Retina (tissue), 1 donor: Measurements from ENCODE around the gene XPO4.
"Not testable (repeated sequence)": the region's sequence is repeated elsewhere in the genome, so short reads cannot be mapped to it uniquely, and the experiment has no call there.

Source experiments
- DNase-seq: peaks from one replicate; pipeline ENCODE4 v3.0.0-alpha.2; 2016

XPO4 gene

DNA sequence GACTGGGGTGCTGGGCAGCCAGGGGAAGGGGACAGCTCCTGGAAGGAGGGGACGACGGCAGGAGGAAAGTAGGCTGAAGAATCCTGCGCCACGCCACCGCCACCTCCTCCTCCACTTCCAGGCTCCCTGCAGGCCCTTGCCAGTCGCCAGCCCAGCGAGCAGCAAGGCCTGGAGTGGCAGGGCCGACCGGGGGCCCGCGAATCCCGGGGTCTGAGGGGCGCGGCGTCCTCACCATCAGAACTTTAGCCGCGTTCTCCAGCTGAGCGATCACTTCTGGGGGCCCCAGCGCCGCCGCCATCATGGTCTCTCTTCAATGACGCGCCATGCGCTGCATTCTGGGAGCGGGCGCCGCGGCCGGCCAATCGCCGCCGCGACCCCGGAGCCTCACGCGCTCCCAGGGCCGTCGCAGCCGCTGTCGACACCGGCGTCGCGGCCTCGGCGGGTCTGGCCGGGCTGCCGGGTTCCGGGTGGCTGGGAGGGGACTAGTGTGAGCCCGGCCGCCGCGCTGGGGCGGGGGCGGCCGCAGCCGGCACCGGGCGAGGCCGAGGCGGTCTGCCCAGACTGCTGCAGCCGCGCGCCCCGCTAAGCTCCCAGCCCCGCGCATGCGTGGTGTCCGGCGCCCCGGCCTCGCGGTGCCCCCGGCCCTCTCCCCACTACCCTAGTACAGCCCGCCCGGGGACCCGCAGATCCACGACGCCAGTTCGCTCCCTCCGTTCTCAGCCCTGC, at the start of gene XPO4:
Gene XPO4 (minus strand): TSS at position 309 of the 726 bp plus-strand sequence. CDS start 8 bp downstream, at position 301.
- peak; percentile 92 for DNase-seq

DNA sequence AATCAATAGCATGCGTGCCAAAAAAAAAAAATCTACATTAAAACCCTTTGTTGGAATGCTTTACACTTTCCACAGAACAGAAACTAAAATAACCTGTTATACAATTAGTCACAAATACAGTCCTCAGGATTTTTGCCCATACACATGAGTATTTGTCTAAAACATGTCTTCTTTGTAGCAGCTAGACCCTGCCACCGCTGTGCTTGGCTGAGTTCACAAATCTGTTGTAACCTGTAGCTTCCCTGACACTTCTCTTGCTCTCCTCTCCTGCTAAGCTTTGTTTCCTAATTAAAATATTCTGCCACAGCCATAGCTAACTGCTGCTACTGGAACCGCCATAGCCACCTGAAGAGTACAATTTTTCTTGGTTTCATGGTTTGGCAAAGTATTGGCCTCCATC, 45.5 kb upstream of the XPO4 start:
- DNase-seq = not testable (repeated sequence)

DNA sequence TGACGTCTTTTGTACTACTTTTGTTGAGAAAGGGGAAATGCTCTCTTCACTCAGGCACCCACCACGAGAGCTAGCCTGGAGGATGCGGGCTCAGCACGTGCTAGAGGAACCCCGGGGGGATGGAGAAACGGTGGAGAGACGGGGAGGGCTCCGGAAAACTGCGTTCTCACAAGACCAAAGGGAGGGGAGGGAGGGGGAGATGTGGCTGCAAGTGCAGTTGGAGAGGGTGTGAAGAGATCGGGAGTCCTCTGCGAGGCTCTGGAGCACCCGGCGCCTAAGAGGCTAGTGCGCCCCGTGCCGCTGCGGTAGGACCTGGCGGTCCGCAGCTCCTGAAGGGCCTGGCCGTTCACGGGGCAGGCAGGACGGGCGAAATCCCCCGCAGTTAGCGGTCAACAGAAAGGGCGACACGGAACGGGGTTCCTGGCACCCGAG, 43.4 kb upstream of the XPO4 start:
- DNase-seq = peak; percentile 51

DNA sequence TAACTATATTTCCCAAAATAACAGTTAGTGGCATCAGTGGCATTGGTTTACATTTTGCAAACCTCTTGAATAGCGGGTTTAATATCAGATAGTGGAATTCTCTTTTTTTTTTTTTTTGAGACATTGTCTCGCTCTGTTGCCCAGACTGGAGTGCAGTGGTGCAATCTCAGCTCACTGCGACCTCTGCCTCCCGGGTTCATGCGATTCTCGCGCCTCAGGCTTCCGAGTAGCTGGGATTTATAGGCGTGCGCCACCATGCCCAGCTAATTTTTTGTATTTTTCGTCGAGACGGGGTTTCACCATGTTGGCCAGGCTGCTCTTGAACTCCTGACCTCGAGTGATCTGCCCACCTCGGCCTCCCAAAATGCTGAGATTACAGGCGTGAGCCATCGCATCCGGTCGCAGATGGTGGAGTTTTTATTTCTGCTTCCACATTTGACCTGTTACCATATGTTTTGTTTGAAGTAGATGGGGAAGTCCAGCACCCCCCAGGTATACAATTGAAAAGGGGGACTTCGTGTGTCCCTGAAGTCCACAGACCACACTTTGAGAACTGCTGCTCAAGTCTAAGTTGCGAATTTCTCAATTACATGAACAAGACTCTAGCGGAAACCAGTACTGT, 40.5 kb upstream of the XPO4 start:
- no peak for DNase-seq

DNA sequence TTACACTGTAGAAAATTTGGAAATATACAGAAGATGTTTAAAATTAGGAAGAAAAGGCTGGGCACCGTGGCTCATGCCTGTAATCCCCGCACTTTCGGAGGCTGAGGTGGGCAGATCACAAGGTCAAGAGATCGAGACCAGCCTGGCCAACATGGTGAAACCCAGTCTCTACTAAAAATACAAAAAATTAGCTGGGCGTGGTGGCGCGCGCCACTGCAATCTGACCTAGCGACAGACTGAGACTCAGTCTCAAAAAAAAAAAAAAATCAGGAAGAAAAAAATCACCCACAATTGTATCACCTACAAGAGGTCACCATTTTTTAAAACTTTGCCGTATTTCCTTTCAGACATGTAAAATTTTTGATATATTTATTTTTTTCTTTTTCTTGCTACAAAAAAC, 38.0 kb upstream of the XPO4 start:
- not testable (repeated sequence) for DNase-seq

DNA sequence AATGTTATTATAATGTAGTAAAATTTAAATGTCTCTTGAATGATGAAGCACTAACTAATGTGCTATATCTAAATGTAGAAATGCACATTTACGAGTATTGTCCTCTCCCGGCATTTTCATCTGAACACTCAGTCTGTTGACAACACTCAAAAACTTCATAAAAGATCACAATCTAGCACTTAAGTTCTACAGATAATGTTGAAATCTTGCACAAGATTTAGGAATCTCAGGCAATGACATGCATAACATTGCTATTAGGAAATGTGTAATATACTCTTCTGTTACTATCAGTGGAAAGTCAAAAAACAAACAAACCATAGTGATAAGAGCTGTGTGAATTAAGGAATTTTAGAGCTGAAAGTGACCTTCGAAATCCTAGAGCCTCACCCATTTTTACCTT, 37.5 kb upstream of the XPO4 start:
- DNase-seq = no peak

DNA sequence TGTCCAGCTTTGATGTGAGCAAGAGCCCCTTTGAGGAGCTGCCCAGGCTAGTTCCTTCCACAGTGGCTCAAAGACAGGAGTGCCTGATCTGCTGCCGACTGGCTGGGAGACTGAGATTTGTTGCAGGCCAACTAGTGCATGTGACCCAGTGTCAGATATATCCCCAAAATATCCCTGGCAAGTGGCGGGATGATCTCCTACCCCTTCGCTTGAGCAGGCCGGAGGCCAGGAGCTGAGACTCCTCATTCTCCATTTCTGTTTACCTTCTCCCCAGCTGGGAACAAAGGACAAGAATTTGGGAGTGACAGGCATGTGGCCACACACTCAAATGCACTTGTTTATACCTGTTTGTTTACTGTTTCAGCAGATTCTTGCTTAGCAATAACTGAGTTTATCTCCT, 37.1 kb upstream of the XPO4 start:
- no peak for DNase-seq

DNA sequence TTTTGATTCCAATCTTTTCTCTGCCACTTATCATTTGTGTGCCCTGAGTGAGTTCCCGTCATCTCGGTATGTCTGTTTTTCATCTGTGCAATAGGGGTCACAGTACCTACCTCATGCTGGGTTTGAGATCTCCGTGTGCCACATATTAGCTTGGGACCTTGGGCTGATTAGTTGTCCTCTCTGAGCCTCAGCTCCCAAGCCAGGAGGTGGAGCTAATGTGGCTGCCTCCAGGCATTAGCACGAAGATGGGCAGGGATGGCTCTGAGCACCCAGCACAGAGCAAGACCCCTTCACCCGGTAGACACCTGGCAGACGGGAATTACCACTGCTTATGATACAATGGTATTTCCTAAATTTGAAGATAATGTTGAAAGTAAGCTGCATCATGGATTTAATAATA, 35.8 kb upstream of the XPO4 start:
- no peak for DNase-seq

DNA sequence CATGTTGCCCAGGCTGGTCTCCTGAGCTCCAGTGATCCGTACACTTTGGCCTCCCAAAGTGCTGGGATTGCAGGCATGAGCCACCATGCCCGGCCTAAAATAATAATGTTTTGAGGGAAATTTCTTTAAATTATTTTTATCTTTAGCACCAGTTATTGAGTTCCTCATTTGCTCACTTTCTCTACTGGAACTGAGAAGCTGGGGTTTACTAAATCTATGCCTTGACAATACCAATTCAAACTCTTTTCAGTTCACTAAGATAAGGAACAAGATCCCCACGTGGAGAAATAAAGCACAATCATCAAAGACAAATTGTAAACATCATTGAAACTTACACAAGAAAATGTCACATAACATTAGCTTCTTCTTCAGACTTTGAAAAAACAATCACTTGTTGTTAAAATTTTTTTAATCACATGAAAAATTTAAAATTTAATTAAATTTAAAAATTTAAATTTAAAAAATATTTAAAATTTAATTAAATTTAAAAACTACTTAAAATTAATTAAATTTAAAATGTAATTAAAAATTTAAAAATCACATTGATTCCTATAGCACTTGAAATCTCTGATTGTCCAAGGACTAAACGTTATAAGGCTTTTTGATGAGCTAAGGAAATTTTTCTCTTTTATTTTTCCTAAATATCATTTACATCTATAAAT, 25.2 kb upstream of the XPO4 start:
- no peak for DNase-seq

DNA sequence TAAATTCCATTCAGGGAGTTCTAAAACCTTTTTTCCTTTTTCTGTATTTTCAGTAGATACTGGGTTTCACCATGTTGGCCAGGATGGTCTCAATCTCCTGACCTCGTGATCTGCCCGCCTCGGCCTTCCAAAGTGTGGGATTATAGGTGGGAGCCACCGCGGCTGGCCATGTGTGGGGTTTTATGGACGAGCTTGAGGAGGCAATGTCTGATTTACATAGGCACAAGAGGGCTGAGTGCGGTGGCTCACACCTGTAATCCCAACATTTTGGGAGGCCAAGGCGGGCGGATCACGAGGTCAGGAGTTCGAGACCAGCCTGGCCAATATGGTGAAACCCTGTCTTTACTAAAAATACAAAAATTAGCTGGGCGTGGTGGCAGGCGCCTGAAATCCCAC, 22.8 kb upstream of the XPO4 start:
- not testable (repeated sequence) for DNase-seq

DNA sequence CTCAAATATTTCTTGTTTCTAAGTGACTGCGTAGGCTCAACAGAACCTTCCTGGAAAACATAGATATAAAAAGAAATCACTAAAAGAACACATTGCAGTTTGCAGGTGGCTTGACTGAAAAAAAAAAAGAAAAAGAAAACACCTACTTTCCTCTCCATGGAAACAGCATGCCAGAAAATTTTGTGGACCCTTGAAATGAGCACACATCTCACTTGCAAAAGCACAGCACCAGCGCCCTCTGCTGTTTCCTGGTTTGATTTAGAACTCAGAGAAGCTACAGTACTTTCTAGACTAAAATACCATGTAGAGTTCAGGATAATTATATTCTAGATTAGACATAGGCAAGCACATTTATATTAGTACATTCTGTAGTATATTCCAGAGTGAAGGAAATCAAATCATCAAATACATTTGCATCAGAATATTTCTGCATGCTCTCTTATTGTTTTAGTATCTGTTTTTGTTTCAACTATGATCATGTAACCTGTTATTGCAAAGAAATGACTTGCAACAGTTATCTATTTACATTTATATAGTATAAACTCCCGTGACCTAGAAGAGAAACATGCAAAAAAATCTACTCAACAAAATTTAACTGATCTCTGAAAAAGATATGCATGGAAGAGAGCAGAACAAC, 22.3 kb upstream of the XPO4 start:
- DNase-seq = peak; percentile 62

DNA sequence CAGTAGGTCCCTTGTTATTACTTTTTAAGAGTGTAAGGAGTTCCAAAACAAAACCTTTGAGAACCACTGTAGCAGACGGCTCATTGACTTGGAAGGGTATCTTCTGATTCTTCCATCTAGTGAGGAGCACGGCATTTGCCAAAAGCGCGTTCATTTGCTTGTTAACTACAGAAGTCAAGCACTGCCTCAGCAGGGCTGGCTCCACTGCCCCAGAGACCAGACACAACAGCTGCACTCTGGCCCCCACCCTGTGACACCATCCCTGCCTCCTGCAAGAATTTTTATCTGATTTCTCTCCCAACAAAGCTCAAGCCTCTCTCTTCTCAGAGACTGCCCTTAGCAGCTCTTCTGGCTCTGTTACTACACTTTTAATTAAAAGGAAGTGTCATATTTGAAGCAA, 20.7 kb upstream of the XPO4 start:
- DNase-seq = no peak

DNA sequence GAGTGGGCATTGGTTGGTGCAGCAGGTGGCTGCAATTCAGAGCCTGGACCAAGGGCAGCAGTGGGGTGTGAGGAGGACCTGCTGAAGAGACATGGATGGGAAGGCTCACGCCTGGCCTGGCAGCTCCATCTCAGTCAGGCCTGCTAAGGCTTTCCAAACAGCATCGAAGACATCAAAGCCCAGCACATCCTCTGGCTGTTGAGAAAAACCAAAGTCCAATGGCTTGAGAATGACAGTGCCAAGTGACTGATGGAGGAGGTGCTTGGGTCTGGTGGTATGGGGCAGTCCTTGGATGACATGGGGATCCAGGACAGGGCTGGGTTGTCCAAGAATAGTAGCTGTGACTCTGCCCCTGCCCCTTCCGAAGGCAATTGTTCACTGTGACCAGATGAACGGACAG, 19.0 kb upstream of the XPO4 start:
- DNase-seq = no peak

DNA sequence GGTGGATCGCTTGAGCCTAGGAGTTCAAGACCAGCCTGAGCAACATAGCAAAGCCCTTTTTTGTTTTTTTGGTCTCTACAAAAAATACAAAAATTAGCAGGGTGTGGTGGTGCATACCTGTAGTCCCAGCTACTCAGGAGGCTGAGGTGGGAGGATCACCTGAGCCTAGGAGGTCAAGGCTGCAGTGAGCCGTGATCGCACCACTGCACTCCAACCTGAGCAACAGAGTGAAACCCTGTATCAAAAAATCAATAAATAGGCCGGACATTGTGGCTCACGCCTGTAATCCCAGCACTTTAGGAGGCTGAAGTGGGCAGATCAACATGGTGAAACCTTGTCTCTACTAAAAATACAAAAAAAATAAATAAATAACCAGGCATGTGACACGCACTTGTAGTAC, 13.1 kb upstream of the XPO4 start:
- DNase-seq = not testable (repeated sequence)

DNA sequence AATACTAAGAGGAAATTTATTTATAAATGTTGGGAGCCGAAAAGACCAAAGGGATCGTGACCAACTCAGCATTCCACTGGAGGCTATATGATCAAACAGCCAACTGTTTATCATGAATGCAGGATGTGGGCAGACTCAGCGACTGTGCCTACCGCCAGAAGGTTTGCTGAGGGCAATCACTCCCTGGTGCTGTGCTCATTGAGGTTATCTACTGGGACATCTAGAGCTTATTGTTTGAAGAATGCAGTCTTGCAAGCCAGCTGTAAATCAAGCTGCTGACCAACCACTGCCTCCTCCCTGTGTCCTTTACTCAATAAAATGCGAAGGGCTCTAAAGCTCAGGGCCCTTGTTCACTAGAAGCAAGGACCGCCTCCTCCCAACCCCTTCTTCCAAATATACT, 8.5 kb upstream of the XPO4 start:
- no peak for DNase-seq

DNA sequence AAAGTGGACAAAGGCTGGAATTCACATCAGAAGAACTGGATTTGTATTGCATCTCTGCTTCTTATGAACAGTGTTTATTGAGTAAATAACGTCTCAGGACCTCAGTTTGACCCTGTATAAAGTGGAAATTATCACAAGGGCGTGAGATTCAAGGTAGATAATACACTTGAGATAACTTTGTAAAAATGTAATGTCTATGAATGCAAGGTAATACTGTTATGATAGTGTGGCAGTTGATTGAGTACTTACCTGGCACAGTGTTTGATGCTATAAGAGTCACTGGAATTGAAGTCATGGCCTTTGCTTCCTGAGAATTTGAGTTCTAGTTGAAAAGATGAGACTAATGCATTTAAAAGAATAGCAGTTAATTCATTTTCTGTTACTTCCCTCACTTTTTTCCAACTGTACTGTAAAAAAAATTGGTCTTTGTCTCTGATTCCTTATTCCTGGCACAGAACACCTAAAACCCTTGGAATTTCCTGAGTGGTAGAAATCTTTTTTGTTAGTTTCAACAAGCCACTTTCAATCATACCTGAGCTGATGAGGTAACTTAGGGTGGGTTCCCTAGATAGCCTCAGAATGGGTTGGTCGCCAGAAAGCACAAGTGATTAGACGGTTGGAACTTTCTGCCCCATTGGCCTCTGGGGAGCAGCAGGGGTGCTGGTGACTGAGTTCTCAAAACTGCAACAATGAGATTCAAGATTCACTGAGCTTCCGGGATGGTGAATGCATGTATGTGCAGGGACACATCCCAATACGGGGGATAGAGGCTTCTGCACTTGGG, 6.4 kb upstream of the XPO4 start:
- no peak for DNase-seq

DNA sequence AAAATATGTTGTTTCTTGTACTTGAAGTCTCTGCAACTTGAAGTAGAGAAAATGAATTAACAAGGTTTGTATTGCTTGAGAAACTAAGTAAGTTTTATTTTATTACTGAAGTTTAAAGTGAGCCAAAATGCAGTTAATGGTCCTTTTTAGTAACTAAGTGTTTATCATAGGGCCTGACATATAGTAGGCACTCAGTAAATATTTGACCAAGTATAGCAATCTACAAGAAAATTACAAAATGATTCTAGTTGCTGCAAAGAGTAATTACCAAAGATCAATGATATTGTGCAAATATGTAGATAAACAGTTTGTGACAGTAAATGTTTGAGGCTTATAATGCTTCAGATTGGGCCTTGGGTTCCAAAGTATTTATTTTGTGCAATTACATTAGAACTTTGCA, 2.4 kb upstream of the XPO4 start:
- no peak for DNase-seq

DNA sequence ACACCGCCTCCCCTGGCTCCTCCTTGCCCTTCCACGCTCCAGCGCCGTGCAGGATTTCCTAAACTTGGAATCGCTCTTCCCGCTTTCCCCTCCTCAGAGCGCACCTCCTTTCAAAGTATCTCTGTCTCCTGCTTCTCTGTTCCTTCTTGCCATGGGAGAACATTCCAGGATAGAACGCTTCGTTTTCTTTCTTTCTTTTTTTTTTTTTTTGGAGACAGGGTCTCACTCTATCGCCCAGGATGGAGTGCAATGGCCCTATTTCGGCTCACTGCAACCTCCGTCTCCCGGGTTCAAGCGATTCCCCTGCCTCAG, 574 bp upstream of the XPO4 start:
- no peak for DNase-seq

DNA sequence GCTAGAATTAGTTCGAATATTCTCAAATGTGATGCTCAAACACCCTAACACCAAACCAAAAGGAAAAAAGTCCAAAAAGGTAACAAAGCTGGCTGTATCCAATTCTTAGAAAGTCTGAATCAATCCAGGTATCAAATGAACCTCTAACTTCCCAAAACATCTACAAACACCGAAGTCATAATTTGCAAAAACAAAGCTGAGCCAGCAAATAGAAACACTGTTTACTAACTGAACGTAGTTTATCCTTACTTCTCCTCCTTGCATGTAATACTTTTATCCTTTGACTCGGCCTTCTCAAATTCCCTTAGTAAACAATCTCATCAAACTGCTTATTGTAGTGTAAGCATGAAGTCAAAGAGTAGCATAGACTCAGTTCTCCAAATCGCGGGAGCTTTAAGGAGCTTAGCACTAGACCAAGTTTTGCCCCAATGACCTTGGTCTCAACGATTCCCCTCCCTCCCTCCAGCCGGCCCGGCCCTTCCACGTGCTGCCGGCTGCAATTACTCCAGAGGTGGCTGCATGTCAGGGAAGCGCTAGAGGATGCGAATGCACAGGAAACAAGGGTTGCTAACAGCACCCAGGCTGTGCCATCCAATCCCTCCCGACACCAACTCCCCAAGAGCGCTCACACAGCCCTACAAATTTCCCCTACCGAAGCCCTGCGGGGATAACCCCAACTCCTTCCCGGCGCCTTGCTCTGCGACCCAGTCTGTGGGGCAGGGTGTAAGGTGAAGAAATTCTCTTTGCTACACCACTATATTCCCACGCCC, 693 bp downstream of the XPO4 start:
- DNase-seq = no peak

DNA sequence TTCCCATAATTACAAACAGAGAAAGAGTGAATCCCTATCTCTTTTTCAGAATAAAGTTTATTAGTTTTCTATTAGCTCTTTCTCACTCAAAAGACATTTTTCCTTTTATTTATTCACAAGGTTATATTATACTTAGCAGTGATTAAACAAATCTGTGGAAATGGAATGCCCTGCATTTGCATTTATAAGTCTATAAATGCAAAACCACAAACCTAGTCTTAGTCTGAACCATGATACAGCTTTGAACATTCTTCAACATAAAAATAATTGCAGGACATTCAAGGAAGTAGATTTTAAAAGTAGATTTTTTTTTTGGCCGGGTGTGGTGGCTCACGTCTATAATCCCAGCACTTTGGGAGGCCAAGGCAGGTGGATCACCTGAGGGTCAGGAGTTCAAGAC, 8.3 kb downstream of the XPO4 start:
- no peak for DNase-seq

DNA sequence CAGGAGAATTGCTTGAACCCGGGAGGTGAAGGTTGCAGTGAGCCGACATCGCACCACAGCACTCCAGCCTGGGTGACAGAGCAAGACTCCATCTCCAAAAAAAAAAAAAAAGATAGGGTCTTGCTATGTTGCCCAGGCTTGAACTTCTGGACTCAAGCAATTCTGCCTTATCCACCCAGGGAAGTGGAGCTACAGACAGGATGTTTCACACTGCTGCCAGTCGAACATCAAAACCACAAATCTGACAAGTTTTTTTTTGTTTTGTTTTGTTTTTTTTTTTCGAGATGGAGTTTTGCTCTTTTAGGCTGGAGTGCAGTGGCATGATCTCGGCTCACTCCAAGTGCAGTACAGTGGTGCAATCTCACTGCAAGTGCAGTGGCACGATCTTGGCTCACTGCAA, 10.8 kb downstream of the XPO4 start:
- DNase-seq = no peak

DNA sequence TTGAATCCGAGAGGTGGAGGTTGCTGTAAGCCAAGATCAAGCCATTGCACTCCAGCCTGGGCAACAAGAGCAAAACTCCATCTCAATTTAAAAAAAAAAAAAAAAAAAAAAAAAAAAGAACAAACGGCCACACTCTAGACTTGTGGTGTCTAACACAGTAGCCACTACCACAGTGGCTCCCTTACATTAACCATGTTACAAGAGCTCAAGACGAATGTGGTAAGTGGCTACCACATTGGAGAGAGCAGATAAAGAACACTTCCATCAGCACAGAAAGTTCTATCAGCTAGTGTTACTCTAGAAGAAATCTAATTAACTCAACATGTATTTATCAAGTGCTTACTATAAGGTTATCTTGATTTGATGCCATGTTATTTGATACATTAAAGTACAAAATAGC, 11.5 kb downstream of the XPO4 start:
- no peak for DNase-seq
